ENCODE data around the gene TTLL11. TPM values are rescaled to one million over a fixed set of nuclear protein-coding genes. Genes with fewer than 3 reads are reported as not detected.

Gene TTLL11
- total RNA-seq, 1 experiment from 2014 or later = 7.0 TPM

GRCh38 chr9:121849554-121849953 is 243.6 kb downstream of the TTLL11 start:
- ATAC-seq = no peak
- no peak for DNase-seq
- no peak for TF ChIP-seq CTCF (conservative IDR thresholded peaks at IDR 0.05; ENCODE audit: low read depth, low read length)
- TF ChIP-seq EZH2 (IDR thresholded peaks at IDR 0.05; ENCODE audit: low read length, unreplicated experiment) = no peak
- no peak for TF ChIP-seq EZH2phosphoT487 (IDR thresholded peaks at IDR 0.05; ENCODE audit: borderline replicate concordance, low read length)
- Histone ChIP-seq H3K9ac (ENCODE audit: low read length) (no peak overlapping the region), H3K4me1 (ENCODE audit: insufficient read depth, low read length) (no peaks in the 10 kb centered on the region), H3K36me3 (ENCODE audit: low read depth, low read length) (no peaks in the 10 kb centered on the region), H3K9me2 (replicated peaks; ENCODE audit: low read length) (no peaks in the 10 kb centered on the region), H3K27me3 (ENCODE audit: low read length) (no peaks in the 10 kb centered on the region), H3K9me3 (ENCODE audit: low read length) (no peaks in the 10 kb centered on the region), H3K79me2 (ENCODE audit: low read length) (no peaks in the 10 kb centered on the region), H3K4me3 (ENCODE audit: low read length) (no peak overlapping the region), H4K20me1 (ENCODE audit: low read length) (no peaks in the 10 kb centered on the region), H3K27ac (ENCODE audit: low read length) (no peak overlapping the region), H3F3A (ENCODE audit: low read length, unreplicated experiment) (no peaks in the 10 kb centered on the region), H3K4me2 (ENCODE audit: low read length) (no peak overlapping the region), H2AFZ (ENCODE audit: low read length) (no peak overlapping the region)
- no TSS peak for BruUV-seq (replicated peaks)
- CTCF ChIA-PET = no interaction called here
- intact Hi-C loops (cut with micrococcal nuclease) = no loop called here
- POLR2A ChIA-PET (ENCODE audit: unreplicated experiment) = no interaction called here

GRCh38 chr9:121844562-121844961 is 248.5 kb downstream of the TTLL11 start:
- H3K4me1 ChIP-seq (ENCODE audit: insufficient read depth, low read length) = peaks cover 6% of the 10 kb centered on the region; the same call in 1 of the 2 replicates
- no peaks in the 10 kb centered on the region for H4K20me1 ChIP-seq (ENCODE audit: low read length)
- no TSS peak for BruUV-seq (replicated peaks)
- ATAC-seq = no peak
- H3K9me2 ChIP-seq (replicated peaks; ENCODE audit: low read length) = no peaks in the 10 kb centered on the region
- H3K27ac ChIP-seq (ENCODE audit: low read length) = no peak overlapping the region
- H3K9me3 ChIP-seq (ENCODE audit: low read length) = no peaks in the 10 kb centered on the region
- TF ChIP-seq EZH2phosphoT487 (IDR thresholded peaks at IDR 0.05; ENCODE audit: borderline replicate concordance, low read length) = no peak
- no peak for TF ChIP-seq EZH2 (IDR thresholded peaks at IDR 0.05; ENCODE audit: low read length, unreplicated experiment)
- no peak for TF ChIP-seq CTCF (conservative IDR thresholded peaks at IDR 0.05; ENCODE audit: low read depth, low read length)
- H3F3A ChIP-seq (ENCODE audit: low read length, unreplicated experiment) = no peaks in the 10 kb centered on the region
- H3K9ac ChIP-seq (ENCODE audit: low read length) = no peak overlapping the region
- ChIA-PET POLR2A (ENCODE audit: unreplicated experiment) (no interaction called here), CTCF (interaction anchor here (0.6 kb wide), 1 partner anchor 157 kb away, joined by 3 read pairs; no protein-coding TSS in a partner anchor)
- intact Hi-C loops (cut with micrococcal nuclease) = no loop called here
- no peaks in the 10 kb centered on the region for H3K36me3 ChIP-seq (ENCODE audit: low read depth, low read length)
- no peak overlapping the region for H3K4me2 ChIP-seq (ENCODE audit: low read length)
- no peak overlapping the region for H2AFZ ChIP-seq (ENCODE audit: low read length)
- no peaks in the 10 kb centered on the region for H3K79me2 ChIP-seq (ENCODE audit: low read length)
- H3K4me3 ChIP-seq (ENCODE audit: low read length) = no peak overlapping the region
- no peak for DNase-seq
- H3K27me3 ChIP-seq (ENCODE audit: low read length) = no peaks in the 10 kb centered on the region

- H3K79me2 ChIP-seq (ENCODE audit: low read length) = no peaks in the 10 kb centered on the region
- intact Hi-C loops (cut with micrococcal nuclease) = no loop called here
- no peaks in the 10 kb centered on the region for H3K36me3 ChIP-seq (ENCODE audit: low read depth, low read length)
- no peak overlapping the region for H3K4me3 ChIP-seq (ENCODE audit: low read length)
- peaks cover 6% of the 10 kb centered on the region; the same call in 1 of the 2 replicates for H3K4me1 ChIP-seq (ENCODE audit: insufficient read depth, low read length)
- no peaks in the 10 kb centered on the region for H3K27me3 ChIP-seq (ENCODE audit: low read length)
- H3K9me3 ChIP-seq (ENCODE audit: low read length) = no peaks in the 10 kb centered on the region
- no peak overlapping the region for H3K4me2 ChIP-seq (ENCODE audit: low read length)
- ATAC-seq (no peak), DNase-seq (no peak)
- CTCF ChIA-PET = interaction anchor here (0.6 kb wide), 1 partner anchor 157 kb away, joined by 3 read pairs; no protein-coding TSS in a partner anchor
- no peak overlapping the region for H2AFZ ChIP-seq (ENCODE audit: low read length)
- no peaks in the 10 kb centered on the region for H3K9me2 ChIP-seq (replicated peaks; ENCODE audit: low read length)
- H3K9ac ChIP-seq (ENCODE audit: low read length) = no peak overlapping the region
- BruUV-seq (replicated peaks) = no TSS peak
- TF ChIP-seq EZH2phosphoT487 (IDR thresholded peaks at IDR 0.05; ENCODE audit: borderline replicate concordance, low read length) (no peak), EZH2 (IDR thresholded peaks at IDR 0.05; ENCODE audit: low read length, unreplicated experiment) (no peak), CTCF (conservative IDR thresholded peaks at IDR 0.05; ENCODE audit: low read depth, low read length) (no peak)
- no peaks in the 10 kb centered on the region for H3F3A ChIP-seq (ENCODE audit: low read length, unreplicated experiment)
- POLR2A ChIA-PET (ENCODE audit: unreplicated experiment) = no interaction called here
- H3K27ac ChIP-seq (ENCODE audit: low read length) = no peak overlapping the region
- no peaks in the 10 kb centered on the region for H4K20me1 ChIP-seq (ENCODE audit: low read length)
These were observed 249.0 kb downstream of the TTLL11 start for GRCh38 chr9:121844098-121844497.
